Melanocyte of skin (primary cell): ENCODE measurements around the gene RECQL. TPM values are rescaled to one million over a fixed set of nuclear protein-coding genes. Genes with fewer than 3 reads are reported as not detected.

ENCODE experiments used
- total RNA-seq, 2 donors: library from RNA; depleted of rRNA; stranded (reverse); fragments of >200 nt; gene quantifications; 2 replicates each; pipeline ENCODE4 v1.2.3, GENCODE V29; 2012

The RECQL gene
- total RNA-seq: 10 to 100 TPM; 73.0 to 97.6 TPM

GRCh38 chr12:21501258-21502163, at the start of gene RECQL, which contains the start of gene GOLT1B:
RECQL (minus strand) TSS chr12:21501635; CDS start chr12:21499570, 2,065 bp downstream.
GOLT1B (plus strand) TSS chr12:21501789; CDS start chr12:21501924, 135 bp downstream.

GRCh38 chr12:21526053-21526452, 24.6 kb upstream of the RECQL start, which contains the start of gene SPX:
SPX (plus strand) TSS chr12:21526296; CDS start chr12:21526473, 177 bp downstream.

Other genes starting within 250 kb of the RECQL start
- under 1 TPM in 1 of 2 donors, not detected in 1; under 0.01 TPM for gene SLCO1A2, start 166.7 kb downstream of the RECQL start, total RNA-seq
- gene IAPP, start 128.7 kb downstream of the RECQL start, total RNA-seq: not detected
- 1 to 10 TPM; 8.6 to 9.3 TPM for gene PYROXD1, start 64.0 kb downstream of the RECQL start, total RNA-seq
- gene GOLT1B, start 154 bp upstream of the RECQL start, total RNA-seq: 10 to 100 TPM; 26.8 to 52.6 TPM
- gene SPX, start 24.7 kb upstream of the RECQL start, total RNA-seq: 1 to 10 TPM; 1.7 to 2.0 TPM
- not detected for gene GYS2, start 103.2 kb upstream of the RECQL start, total RNA-seq
- 100 to 1,000 TPM; 542 to 775 TPM for gene LDHB, start 156.2 kb upstream of the RECQL start, total RNA-seq